ENCODE results near the gene URM1. TPM values are rescaled to one million over a fixed set of nuclear protein-coding genes. Genes with fewer than 3 reads are reported as not detected.

Gene URM1
- total RNA-seq, result 16.0 TPM

DNA sequence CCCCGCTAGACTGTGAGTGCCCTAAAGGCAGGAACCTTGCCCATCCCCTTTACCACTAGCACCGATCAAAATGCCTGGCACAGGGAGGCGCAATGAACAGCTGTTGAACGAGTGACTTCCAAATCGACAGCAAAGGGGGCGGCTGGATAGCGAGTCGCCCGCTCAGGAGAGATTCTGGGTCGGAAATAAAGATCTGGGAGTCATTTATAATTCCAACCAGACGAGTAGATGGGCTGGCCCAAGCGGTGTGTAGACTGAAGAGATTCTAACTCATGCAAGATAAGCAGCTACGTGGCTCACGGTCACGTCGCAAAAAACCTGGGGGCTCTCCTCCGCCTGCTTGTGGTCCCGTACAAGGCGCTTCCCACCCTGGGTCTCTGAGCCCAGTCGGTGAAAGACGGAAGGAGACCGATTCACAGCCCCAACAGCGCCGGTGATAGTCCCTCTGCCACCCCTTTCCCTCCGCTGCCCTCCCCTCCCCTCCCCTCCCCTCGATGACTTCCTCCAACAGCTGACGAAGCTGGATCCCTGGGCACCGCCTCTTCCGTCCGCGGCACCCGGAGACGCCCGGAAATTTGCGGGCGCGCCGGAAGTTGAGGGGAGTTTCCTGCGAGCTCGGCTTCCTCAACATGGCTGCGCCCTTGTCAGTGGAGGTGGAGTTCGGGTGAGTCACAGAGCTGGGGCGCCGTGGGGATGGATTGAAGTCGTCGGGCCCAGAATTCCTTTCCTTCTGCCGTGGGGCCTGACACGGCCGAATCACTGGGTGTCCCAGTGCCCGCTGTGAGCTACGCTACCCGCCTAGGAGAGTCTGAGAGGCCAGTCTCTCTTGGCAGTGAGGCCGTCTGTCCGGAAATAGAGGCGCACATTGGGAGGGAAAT lies at the start of gene URM1:
Gene URM1 (plus strand): TSS at position 623 of the 878 bp plus-strand sequence. CDS start 7 bp downstream, at position 630.

DNA sequence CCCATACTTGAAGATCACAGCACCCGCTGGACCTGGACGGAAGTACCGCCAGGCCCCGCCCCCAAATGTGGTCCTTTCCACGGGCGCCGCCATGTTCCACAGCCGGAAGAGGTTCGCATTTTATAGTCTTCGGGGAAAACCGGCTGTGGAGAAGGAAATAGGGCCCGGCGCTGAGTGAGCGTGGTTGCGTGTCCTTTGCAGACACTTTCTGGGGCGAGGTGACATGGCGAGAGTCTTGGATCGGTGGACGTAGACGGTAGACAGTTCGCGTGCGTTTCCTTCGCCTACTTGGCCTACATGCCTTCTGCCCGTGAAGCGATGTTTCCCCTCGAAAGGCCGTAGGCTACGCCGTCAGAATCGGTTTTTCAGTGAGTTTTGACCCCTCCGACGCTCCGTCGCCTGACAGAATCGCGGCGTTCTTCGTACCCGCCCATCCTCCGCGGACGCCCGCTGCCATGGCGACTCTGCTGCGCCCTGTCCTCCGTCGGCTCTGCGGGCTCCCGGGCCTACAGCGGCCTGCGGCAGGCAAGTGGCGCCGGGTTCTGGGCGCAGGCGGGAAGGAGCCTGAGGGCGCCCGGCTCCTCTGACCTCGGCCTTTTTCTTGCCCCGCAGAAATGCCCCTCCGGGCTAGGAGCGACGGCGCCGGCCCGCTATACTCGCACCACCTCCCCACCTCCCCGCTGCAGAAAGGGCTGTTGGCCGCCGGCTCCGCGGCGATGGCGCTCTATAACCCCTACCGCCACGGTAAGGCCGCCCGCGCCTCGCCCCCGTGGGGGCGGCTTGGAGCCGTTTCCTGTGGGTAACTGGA lies 48.6 kb upstream of the URM1 start, which contains the start of the genes COQ4 and TRUB2:
Gene COQ4 (plus strand): TSS at position 436 of the 808 bp plus-strand sequence. CDS start 20 bp downstream, at position 456.
Gene TRUB2 (minus strand): TSS at position 44 of the 808 bp plus-strand sequence. CDS start 39 bp downstream, at position 5.

DNA sequence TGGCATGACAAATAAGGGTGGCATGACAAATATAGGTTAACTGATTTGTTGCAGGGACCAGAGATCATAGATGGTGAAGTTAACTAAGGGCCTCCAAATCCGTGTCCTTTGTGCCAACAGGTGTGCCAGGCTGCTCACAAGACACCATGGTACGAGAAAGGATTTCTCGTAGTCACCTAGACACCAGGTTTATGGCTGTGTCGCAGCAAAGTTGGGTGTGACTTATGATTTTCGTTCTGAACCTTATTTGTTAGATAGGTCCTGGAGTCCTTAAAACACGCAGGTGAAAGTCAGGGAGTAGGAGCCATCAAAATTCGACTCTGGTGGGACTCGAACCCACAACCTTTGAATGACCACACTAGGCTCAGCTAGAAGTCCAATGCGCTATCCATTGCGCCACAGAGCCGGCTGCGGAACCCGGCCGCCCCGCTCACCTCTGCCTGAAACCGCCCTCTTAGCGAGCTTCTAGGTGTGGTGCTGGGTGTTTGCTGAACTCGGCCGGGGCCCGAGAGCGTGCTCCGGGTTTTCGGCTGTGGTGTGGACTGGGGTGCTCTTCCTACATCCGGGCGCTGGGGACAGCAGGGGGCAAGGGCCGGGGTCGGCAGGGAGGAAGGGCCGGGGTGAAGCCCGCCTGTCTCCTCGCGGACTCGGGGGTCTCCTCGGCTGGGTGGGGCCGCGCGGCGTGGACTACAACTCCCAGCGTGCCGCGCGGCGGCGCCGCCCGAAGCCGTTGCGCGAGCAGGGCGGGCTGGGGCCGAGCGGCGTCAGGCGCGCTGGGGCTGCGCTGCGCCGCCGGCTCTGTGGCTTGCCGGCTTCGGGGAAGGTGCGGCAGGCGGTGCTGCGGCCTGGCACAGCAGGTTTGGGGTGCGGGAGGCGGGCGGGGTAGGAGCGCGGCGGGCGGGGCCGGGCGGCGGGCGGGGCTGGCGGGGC lies 31.1 kb upstream of the URM1 start, which contains the start of gene SLC27A4:
Gene SLC27A4 (plus strand): TSS at position 767 of the 930 bp plus-strand sequence. CDS start 2,606 bp downstream, outside the sequence.

GRCh38 chr9:128420651-128421481 lies 49.7 kb downstream of the URM1 start, which contains the start of gene CERCAM:
Gene CERCAM (plus strand): TSS chr9:128420857. CDS start chr9:128420878, 21 bp downstream.

Other genes with a start within 250 kb of the URM1 start
- gene PTGES2, start 243.6 kb upstream of the URM1 start, total RNA-seq, result 49.1 TPM
- gene LCN2, start 221.9 kb upstream of the URM1 start, total RNA-seq, result not detected
- gene BBLN, start 211.1 kb upstream of the URM1 start, total RNA-seq, result 43.8 TPM
- 56.3 TPM for gene CIZ1, start 179.8 kb upstream of the URM1 start, total RNA-seq
- gene DNM1, start 168.0 kb upstream of the URM1 start, total RNA-seq, result 145 TPM
- 61.3 TPM for gene GOLGA2, start 95.4 kb upstream of the URM1 start, total RNA-seq
- gene SWI5, start 95.1 kb upstream of the URM1 start, total RNA-seq, result 6.6 TPM
- 18.8 TPM for gene TRUB2, start 48.9 kb upstream of the URM1 start, total RNA-seq
- gene COQ4, start 48.5 kb upstream of the URM1 start, total RNA-seq, result 43.5 TPM
- 24.7 TPM for gene SLC27A4, start 30.8 kb upstream of the URM1 start, total RNA-seq
- gene CERCAM, start 49.5 kb downstream of the URM1 start, total RNA-seq, result 27.2 TPM
- 30.4 TPM for gene ODF2, start 84.6 kb downstream of the URM1 start, total RNA-seq
- 23.8 TPM for gene GLE1, start 133.3 kb downstream of the URM1 start, total RNA-seq
- gene SPTAN1, start 181.2 kb downstream of the URM1 start, total RNA-seq, result 1,743 TPM

All from parietal lobe (tissue), 1 donor.